K562 (cell line): ENCODE measurements around the gene PAN3. TPM values are rescaled to one million over a fixed set of nuclear protein-coding genes. Genes with fewer than 3 reads are reported as not detected.

ENCODE experiments used
- ATAC-seq: fragments of 200-7000 bp; cut with Tn5 transposase; 3 replicates; pipeline ENCODE4 v1.9.1; 2020; ENCODE audit warnings: moderate library complexity
- BruUV-seq: library from RNA; stranded (reverse); fragments of 400-500 nt; replicated peaks from 2 replicates; lab custom pipeline; 2021; lab: Mats Ljungman, UMichigan
- CTCF ChIA-PET: fragments of 300-600 bp; formaldehyde crosslinking; extraction: SDS; loops from one replicate; lab custom pipeline; 2021; ENCODE audit warnings: low intra/inter-chr PET ratio; lab: Yijun Ruan, JAX
- POLR2A ChIA-PET: fragments of 300-600, 350-650 bp; sonication (Branson Sonifier 250); formaldehyde crosslinking; extraction: SDS; loops from one replicate; lab custom pipeline; 2021; ENCODE audit warnings: antibody characterized with exemption, inconsistent platforms; lab: Yijun Ruan, JAX
- DNase-seq, 4 experiments: peaks; one replicate each; pipeline versions ENCODE4 v3.0.0 to v3.0.0-alpha.2; 2011 to 2018; ENCODE audit warnings: low spot score in 3 of 4, mixed read lengths in 3 of 4; ENCODE audit errors: extremely low read depth in 1 of 4
- FAIRE-seq: peaks from 2 replicates; lab custom pipeline; 2011; peaks lifted over from hg19 to GRCh38; lab: Jason Lieb, UNC
- H2AFZ ChIP-seq: 2 replicates; pipeline ENCODE4 v1.6.0; 2011; ENCODE audit warnings: low read depth, low read length, control low read depth, inconsistent platforms
- H3K27ac ChIP-seq: fragments of 200-600 bp; 3 replicates; pipeline ENCODE4 v1.8.0; 2011; ENCODE audit warnings: low read depth, mild to moderate bottlenecking, control low read depth, inconsistent platforms, low read length, moderate library complexity, mixed read lengths; ENCODE audit errors: extremely low read depth
- H3K27me3 ChIP-seq, 2 experiments: fragments of 300-600 bp in 1 of 2; 2 replicates in 1 of 2; 3 replicates in 1 of 2; pipeline versions ENCODE4 v1.6.0 to v1.8.0; 2011; ENCODE audit warnings: inconsistent platforms in 2 of 2, low read length in 2 of 2, mild to moderate bottlenecking in 1 of 2, mixed read lengths in 1 of 2, moderate library complexity in 1 of 2; ENCODE audit not compliant: control insufficient read depth in 2 of 2, insufficient read depth in 2 of 2
- H3K36me3 ChIP-seq: fragments of 300-600 bp; 3 replicates; pipeline ENCODE4 v1.8.0; 2011; ENCODE audit warnings: mild to moderate bottlenecking, low read length, inconsistent platforms; ENCODE audit not compliant: control insufficient read depth, insufficient read depth
- H3K4me1 ChIP-seq, 2 experiments: fragments of 200-600 bp in 1 of 2; replicated peaks in 1 of 2; 2 replicates in 1 of 2; 3 replicates in 1 of 2; pipeline versions ENCODE4 v1.5.1 to v1.8.0; 2011; ENCODE audit warnings: inconsistent platforms in 2 of 2, low read length in 2 of 2, mild to moderate bottlenecking in 1 of 2, mixed read lengths in 1 of 2, moderate library complexity in 1 of 2; ENCODE audit not compliant: control insufficient read depth in 2 of 2, insufficient read depth in 2 of 2
- H3K4me2 ChIP-seq: 2 replicates; pipeline ENCODE4 v1.6.1; 2011; ENCODE audit warnings: low read length, control low read depth, inconsistent platforms, mixed read lengths; ENCODE audit not compliant: insufficient read depth
- H3K4me3 ChIP-seq: fragments of 200-600 bp; sonication (generic), shearing (Covaris generic); 2 replicates; pipeline ENCODE4 v1.5.1; 2016; ENCODE audit warnings: control low read depth, inconsistent platforms
- H3K79me2 ChIP-seq: fragments of 200-600 bp; 3 replicates; pipeline ENCODE4 v1.8.0; 2011; ENCODE audit warnings: low read length, inconsistent platforms; ENCODE audit not compliant: control insufficient read depth, insufficient read depth
- H3K9ac ChIP-seq, 2 experiments: 2 replicates each; pipeline versions ENCODE4 v1.6.0 to v1.6.1; 2011; ENCODE audit warnings: low read depth in 2 of 2, low read length in 2 of 2, control low read depth in 1 of 2, inconsistent platforms in 1 of 2, mild to moderate bottlenecking in 1 of 2, mixed read lengths in 1 of 2; ENCODE audit not compliant: insufficient read depth in 1 of 2
- H3K9me1 ChIP-seq: one replicate; pipeline ENCODE4 v1.6.0; 2011; ENCODE audit warnings: inconsistent platforms, mild to moderate bottlenecking, low read length, moderate library complexity; ENCODE audit not compliant: control insufficient read depth, insufficient read depth
- H3K9me3 ChIP-seq: replicated peaks from 2 replicates; pipeline ENCODE4 v1.5.1; 2011; ENCODE audit warnings: low read depth, low read length, inconsistent platforms; ENCODE audit not compliant: control insufficient read depth, insufficient read depth
- H4K20me1 ChIP-seq: replicated peaks from 2 replicates; pipeline ENCODE4 v1.6.1; 2011; ENCODE audit warnings: low read length, inconsistent platforms, mixed read lengths; ENCODE audit not compliant: control insufficient read depth, insufficient read depth
- ATF3 ChIP-seq, 2 experiments: fragments of 450-650 bp in 1 of 2; sonication (generic) in 1 of 2; formaldehyde crosslinking in 1 of 2; IDR thresholded peaks in 1 of 2; conservative IDR thresholded peaks in 1 of 2; 2 replicates each; pipeline versions ENCODE4 v1.6.1 to v1.8.1; 2016 to 2023; ENCODE audit warnings: mild to moderate bottlenecking in 2 of 2, moderate library complexity in 2 of 2, inconsistent platforms in 1 of 2, missing genetic modification reagents in 1 of 2
- COPS2 ChIP-seq: fragments of 450-650 bp; conservative IDR thresholded peaks from 2 replicates; pipeline ENCODE4 v1.6.1; 2016; ENCODE audit warnings: mild to moderate bottlenecking, moderate library complexity
- JUND ChIP-seq, 2 experiments: IDR thresholded peaks; 2 replicates in 1 of 2; 3 replicates in 1 of 2; pipeline ENCODE4 v1.6.1; 2011; ENCODE audit warnings: borderline replicate concordance in 2 of 2, low read depth in 2 of 2, low read length in 2 of 2, improper control_type of control experiment in 1 of 2, missing biosample characterization in 1 of 2, missing genetic modification characterization in 1 of 2, missing genetic modification reagents in 1 of 2
- KAT2B ChIP-seq: IDR thresholded peaks from one replicate; pipeline ENCODE4 v1.6.1; 2012; ENCODE audit warnings: low read depth, mild to moderate bottlenecking, control low read depth, inconsistent platforms, low read length, moderate library complexity
- KDM2B ChIP-seq: fragments of 250-450 bp; sonication (Bioruptor Pico); IDR thresholded peaks from 2 replicates; pipeline ENCODE4 v1.8.0; 2021; ENCODE audit warnings: mild to moderate bottlenecking, moderate library complexity
- KDM4B ChIP-seq, 2 experiments: fragments of 450-650 bp in 1 of 2; sonication (generic) in 1 of 2; IDR thresholded peaks; 2 replicates each; pipeline ENCODE4 v1.6.1; 2016 to 2017; ENCODE audit warnings: borderline replicate concordance in 2 of 2, antibody characterized with exemption in 1 of 2, low read depth in 1 of 2, mild to moderate bottlenecking in 1 of 2
- OTX1 ChIP-seq: fragments of 450-650 bp; formaldehyde crosslinking; IDR thresholded peaks from 2 replicates; pipeline ENCODE4 v1.4.0; 2022; ENCODE audit warnings: mild to moderate bottlenecking
- PHTF2 ChIP-seq: fragments of 250-450 bp; sonication (Bioruptor Pico); IDR thresholded peaks from 2 replicates; pipeline ENCODE4 v1.5.0; 2021; ENCODE audit warnings: mild to moderate bottlenecking
- POLR2B ChIP-seq: fragments of 450-650 bp; IDR thresholded peaks from 2 replicates; pipeline ENCODE4 v1.6.1; 2018; ENCODE audit warnings: low read depth; ENCODE audit not compliant: partially characterized antibody
- POU5F1 ChIP-seq: fragments of 150-350 bp; IDR thresholded peaks from 2 replicates; pipeline ENCODE4 v1.6.1; 2014; ENCODE audit warnings: borderline replicate concordance, low read length, low read depth, mild to moderate bottlenecking; ENCODE audit not compliant: partially characterized antibody
- RAD21 ChIP-seq, 2 experiments: fragments of 250-450 bp in 1 of 2; fragments of 450-650 bp in 1 of 2; sonication (Bioruptor Pico) in 1 of 2; formaldehyde crosslinking in 1 of 2; IDR thresholded peaks in 1 of 2; conservative IDR thresholded peaks in 1 of 2; 2 replicates each; pipeline versions ENCODE4 v1.4.0 to v1.8.0; 2020 to 2022; ENCODE audit warnings: mild to moderate bottlenecking in 2 of 2, moderate library complexity in 1 of 2
- STAT5B ChIP-seq: fragments of 250-450 bp; sonication (Bioruptor Pico); IDR thresholded peaks from 2 replicates; pipeline ENCODE4 v1.8.0; 2021; ENCODE audit warnings: mild to moderate bottlenecking, inconsistent platforms
- ZC3H4 ChIP-seq: sonication (generic); formaldehyde crosslinking; IDR thresholded peaks from 2 replicates; pipeline ENCODE4 v1.9.0; 2021; ENCODE audit warnings: missing genetic modification reagents, borderline replicate concordance
- WGBS: fragments of 100-300 bp; shearing (Covaris generic); methylation state at CpG from one replicate; pipeline ENCODE4 v1.1.6; 2016; ENCODE audit warnings: low coverage, mixed read lengths; ENCODE audit not compliant: insufficient coverage; ENCODE audit errors: missing lambda C conversion rate; 5-methylcytosine and 5-hydroxymethylcytosine counted together
- in situ Hi-C: fragments of 300-500 bp; cut with MboI; formaldehyde crosslinking; loops from 4 replicates; pipeline ENCODE4 v1.15.0; 2018; ENCODE audit warnings: inconsistent platforms, mixed read lengths
- intact Hi-C: fragments of 100-400 bp; cut with micrococcal nuclease; formaldehyde crosslinking; loops from 2 replicates; pipeline ENCODE4 v1.14.2; 2022
- polyA plus RNA-seq, 8 experiments: library from polyadenylated mRNA; depleted of rRNA in 4 of 8; stranded (reverse) in 5 of 8; unstranded in 3 of 8; fragments of >200 nt; fragmentation: Nextera tagmentation in 2 of 8; fragmentation: Illumina TruSeq in 1 of 8; extraction: Ambion mirVana in 2 of 8; extraction: Trizol in 1 of 8; gene quantifications; 2 replicates each; pipeline versions ENCODE4 v1.2.1 to v1.2.3, GENCODE V29; 2011 to 2014; ENCODE audit warnings: inconsistent platforms in 1 of 8, missing spikeins in 1 of 8
- total RNA-seq, 7 experiments: library from RNA; depleted of rRNA in 6 of 7; stranded (reverse); fragments of >200 nt in 6 of 7; fragmentation: Illumina TruSeq in 2 of 7; extraction: Trizol in 2 of 7; gene quantifications; 2 replicates each; pipeline versions ENCODE4 v1.2.1 to v1.2.3, GENCODE V29; 2011 to 2021; ENCODE audit warnings: low replicate concordance in 1 of 7

PAN3 gene
- total and polyA plus RNA-seq, 9 of the 15 experiments (the other 6 are each of a cell fraction or from before 2014, with no cell fraction given), result 7.2 to 19.9 (median 11.6) TPM

GRCh38 chr13:28179974-28180373 lies 41.6 kb downstream of the PAN3 start:
- Histone ChIP-seq H3K4me3 (no peak overlapping the region), H3K4me2 (no peak overlapping the region), H3K27ac (no peak overlapping the region), H3K4me1 (no peaks in the 10 kb centered on the region), H3K27me3 (no peaks in the 10 kb centered on the region), H2AFZ (no peak overlapping the region), H3K9ac (no peak overlapping the region), H3K9me3 (no peaks in the 10 kb centered on the region), H4K20me1 (no peaks in the 10 kb centered on the region), H3K36me3 (peaks cover 22% of the 10 kb centered on the region; the same call in 2 of the 3 replicates), H3K9me1 (no peaks in the 10 kb centered on the region), H3K79me2 (peaks cover 8% of the 10 kb centered on the region; the same call in 1 of the 3 replicates)
- FAIRE-seq (no peak), DNase-seq (no peak), ATAC-seq (no peak)
- ChIA-PET CTCF (no interaction called here), POLR2A (interaction anchor here (0.6 kb wide), 1 partner anchor 50 kb away, joined by 3 read pairs; no protein-coding TSS in a partner anchor)
- TF ChIP-seq KAT2B (no peak), ATF3 (IDR thresholded peaks at IDR 0.05) (peak; percentile 39; the same call in 1 of the 2 replicates), ATF3 (CRISPR knock-in tag; conservative IDR thresholded peaks at IDR 0.05) (no peak)
- intact Hi-C loops (no loop called here), in situ Hi-C loops (no loop called here)
- no TSS peak for BruUV-seq

- H2AFZ ChIP-seq, result no peak overlapping the region
- no peak overlapping the region for H3K4me3 ChIP-seq
- DNase-seq (no peak), ATAC-seq (no peak)
- BruUV-seq, result no TSS peak
- TF ChIP-seq OTX1 (CRISPR knock-in tag), result no peak
- no peak for TF ChIP-seq PHTF2
- no peak for TF ChIP-seq JUND (IDR thresholded peaks at IDR 0.05; ENCODE audit: borderline replicate concordance, low read depth, low read length)
- no peak for TF ChIP-seq JUND (tag; IDR thresholded peaks at IDR 0.05; ENCODE audit: borderline replicate concordance, low read depth, low read length)
- TF ChIP-seq POLR2B, result no peak
- no peak for TF ChIP-seq KDM2B (CRISPR knock-in tag)
- no peak for TF ChIP-seq ZC3H4 (CRISPR knock-in tag)
- no peak for TF ChIP-seq RAD21 (CRISPR knock-in tag; conservative IDR thresholded peaks at IDR 0.05 in 1 of 2, IDR thresholded peaks at IDR 0.05 in 1 of 2)
- no peak for TF ChIP-seq KDM4B (IDR thresholded peaks at IDR 0.05; ENCODE audit: borderline replicate concordance in 2 of 2, low read depth in 1 of 2)
- no peak for TF ChIP-seq STAT5B
- TF ChIP-seq COPS2, result no peak
- TF ChIP-seq POU5F1, result no peak
- TF ChIP-seq, all 486 proteins: peak for 0
- WGBS, result 44% methylated on average over 1 of the region's 2 CpGs
- CTCF ChIA-PET, result no interaction called here
- H3K27me3 ChIP-seq, result no peaks in the 10 kb centered on the region
- in situ Hi-C loops, result no loop called here
- H3K4me2 ChIP-seq, result no peak overlapping the region
- POLR2A ChIA-PET, result no interaction called here
- H3K9me1 ChIP-seq, result no peaks in the 10 kb centered on the region
- no peak for FAIRE-seq
- H3K9me3 ChIP-seq, result no peaks in the 10 kb centered on the region
- H3K36me3 ChIP-seq, result peaks cover 14% of the 10 kb centered on the region; the same call in 2 of the 3 replicates
- no peaks in the 10 kb centered on the region for H4K20me1 ChIP-seq
- H3K9ac ChIP-seq, result no peak overlapping the region
- H3K79me2 ChIP-seq, result peaks cover 8% of the 10 kb centered on the region; the same call in 1 of the 3 replicates
- no peaks in the 10 kb centered on the region for H3K4me1 ChIP-seq
- intact Hi-C loops, result no loop called here
- no peak overlapping the region for H3K27ac ChIP-seq
Measured at GRCh38 chr13:28181413-28181812, 43.1 kb downstream of the PAN3 start.
